ENCODE measurements around the gene PYGL.
"Not testable (repeated sequence)": the region's sequence is repeated elsewhere in the genome, so short reads cannot be mapped to it uniquely, and the experiment has no call there.

Gene PYGL

GRCh38 chr14:50943943-50944646 lies at the start of gene PYGL:
PYGL (minus strand) TSS chr14:50944483; CDS start chr14:50944403, 80 bp downstream.
- peak; percentile 68 for DNase-seq

GRCh38 chr14:50985859-50986331 lies 41.6 kb upstream of the PYGL start:
- no peak for DNase-seq

DNA sequence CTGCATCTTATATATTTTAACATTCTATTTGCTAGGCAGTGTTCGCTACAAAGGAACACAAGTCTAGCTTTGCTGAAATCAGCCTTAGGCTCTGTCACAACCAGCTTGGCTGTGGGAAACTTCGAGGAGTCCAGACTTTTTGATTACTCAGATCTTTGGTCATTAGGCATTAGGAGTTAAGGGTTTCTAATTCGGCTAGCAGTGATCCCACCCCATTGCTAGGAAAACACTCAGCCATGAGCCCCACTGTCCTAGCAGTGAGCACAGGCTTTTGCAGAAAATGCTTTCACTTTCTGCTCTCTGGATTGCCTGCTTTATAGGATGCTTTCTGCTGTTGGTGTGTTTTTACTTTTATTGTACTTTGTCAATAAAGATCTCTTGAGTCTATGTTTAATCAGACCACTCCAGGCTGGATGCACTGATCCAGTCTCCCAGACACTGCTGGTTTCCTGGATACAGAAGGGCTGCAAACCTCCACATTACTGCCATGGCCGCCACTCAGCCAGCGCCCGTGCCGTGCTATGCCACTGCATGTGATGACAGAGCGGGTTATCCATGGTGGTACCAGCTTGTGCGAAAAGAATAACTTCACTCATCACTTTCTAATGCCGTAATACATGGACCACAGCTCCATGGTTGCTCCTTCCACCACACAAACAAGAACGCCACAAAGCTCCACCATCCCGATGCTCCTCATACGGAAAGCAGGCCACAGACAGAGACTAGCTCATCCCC lies 41.0 kb upstream of the PYGL start:
- no peak for DNase-seq

- DNase-seq = no peak
Measured at GRCh38 chr14:50984036-50984710, 39.9 kb upstream of the PYGL start.

GRCh38 chr14:50979941-50980850 lies 35.9 kb upstream of the PYGL start:
- no peak for DNase-seq

DNA sequence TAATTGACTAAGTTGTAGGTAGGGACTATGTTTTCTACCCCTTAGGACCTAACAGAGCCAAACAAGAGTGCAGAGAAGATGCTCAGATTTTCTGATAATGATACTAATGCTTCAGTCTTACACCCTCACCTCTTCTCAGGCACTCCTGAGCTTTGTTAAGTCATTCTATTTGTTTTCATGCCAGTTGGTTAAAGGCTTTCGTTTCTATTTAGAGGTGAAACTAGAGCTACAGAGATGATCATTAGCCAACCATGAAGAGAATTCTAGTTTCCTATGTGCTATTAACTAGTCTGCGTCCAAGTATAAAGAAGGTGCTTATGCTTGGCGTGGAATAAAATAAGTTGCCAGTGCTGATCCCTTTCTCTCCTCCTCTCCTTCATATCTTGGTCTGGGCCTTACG lies 34.6 kb upstream of the PYGL start:
- no peak for DNase-seq

GRCh38 chr14:50978529-50978871 lies 34.2 kb upstream of the PYGL start:
- DNase-seq = no peak

- no peak for DNase-seq
Measured at GRCh38 chr14:50977863-50978528, 33.7 kb upstream of the PYGL start.

GRCh38 chr14:50974118-50974517 lies 29.8 kb upstream of the PYGL start:
- no peak for DNase-seq

DNA sequence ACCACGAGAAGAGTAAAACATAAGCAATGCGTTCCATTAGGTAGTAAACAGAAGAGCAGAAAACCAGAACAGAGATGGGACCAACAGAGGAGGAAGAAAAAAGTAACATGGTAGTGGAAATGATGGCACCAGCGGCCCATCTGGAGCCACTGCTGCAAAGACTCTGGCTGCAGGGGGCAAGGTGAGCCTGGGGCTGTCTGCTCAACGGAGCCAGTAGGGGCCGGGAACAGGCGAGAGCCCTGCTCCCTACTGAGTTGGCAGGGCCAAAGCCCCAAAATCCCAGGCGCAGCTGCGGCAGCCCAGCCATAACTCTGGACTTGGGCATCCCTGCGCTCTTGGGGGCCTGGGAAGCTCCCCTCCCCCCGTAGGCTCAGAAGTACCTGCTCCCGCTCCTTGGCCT lies 28.5 kb upstream of the PYGL start:
- no peak for DNase-seq

GRCh38 chr14:50970886-50971781 lies 26.9 kb upstream of the PYGL start:
- DNase-seq = no peak

DNA sequence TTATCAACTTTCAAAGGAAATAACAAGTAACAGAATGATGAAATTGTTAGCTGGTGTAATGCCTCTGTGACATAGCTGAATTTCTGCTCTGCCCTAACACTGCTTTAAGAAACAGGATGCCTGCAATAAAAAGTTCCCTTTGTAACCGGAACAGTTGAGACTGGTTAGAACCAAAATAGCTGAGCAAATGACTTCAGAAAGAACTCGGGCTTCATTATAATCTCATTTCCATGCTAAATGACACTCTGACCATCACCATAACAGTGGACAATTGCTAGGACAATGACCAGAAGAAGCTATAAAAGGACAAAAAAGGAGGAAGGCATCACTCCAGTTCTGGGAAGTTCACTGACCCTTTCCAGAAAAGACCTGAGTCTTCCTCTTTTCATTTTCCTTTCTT lies 23.5 kb upstream of the PYGL start:
- DNase-seq = no peak

DNA sequence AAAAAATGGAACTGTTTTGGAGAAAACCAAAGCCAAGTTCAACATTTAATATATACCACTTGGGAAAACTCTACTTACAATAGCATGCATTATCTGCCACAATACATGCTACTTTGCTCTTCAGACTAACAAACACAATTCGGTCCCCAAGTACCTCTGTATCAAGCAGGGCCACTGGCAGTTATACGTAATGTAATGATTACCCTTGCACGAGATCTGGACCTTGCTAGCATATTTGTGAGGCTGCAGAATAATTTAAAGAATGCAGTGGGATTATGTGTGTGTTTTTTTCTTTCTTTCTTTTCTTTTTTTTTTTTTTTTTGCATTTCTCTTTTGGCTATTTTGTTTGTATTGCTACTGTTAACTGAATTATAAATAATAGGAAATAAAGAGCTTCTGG lies 22.8 kb upstream of the PYGL start:
- no peak for DNase-seq

DNA sequence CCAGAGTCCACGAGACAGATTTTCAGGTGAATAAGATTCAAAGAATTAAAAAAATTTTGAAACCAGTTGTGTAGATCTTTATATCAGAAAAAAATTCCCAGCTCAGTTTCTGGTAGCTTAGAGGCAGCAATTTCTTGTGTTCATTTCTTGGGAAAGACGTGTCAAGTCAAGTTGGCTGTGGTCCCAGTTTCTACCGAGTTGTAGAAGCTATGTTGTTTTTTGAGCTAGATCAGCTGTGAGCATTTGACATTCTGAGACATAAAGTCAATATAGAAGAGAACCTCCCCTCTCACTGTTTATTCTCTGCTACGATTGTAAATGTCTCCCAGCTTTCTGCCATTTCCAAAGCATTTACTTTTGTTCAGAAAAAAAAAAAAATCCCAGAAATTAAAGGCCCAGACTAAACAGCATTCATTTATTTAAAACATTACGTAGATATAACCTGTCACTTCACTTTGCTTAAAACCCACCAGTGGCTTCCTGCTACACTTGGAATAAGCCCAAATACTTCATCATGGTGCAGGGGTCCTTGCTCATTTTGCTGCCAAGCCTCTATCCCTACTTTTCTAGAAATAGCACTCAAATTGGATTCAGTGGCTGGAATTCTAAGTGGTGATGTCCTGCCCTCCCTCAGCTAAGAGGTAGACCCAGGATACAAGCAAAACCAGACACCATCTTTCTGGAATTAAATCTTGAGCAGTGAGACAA lies 20.6 kb upstream of the PYGL start:
- DNase-seq = peak; percentile 63

GRCh38 chr14:50963919-50964318 lies 19.6 kb upstream of the PYGL start:
- no peak for DNase-seq

DNA sequence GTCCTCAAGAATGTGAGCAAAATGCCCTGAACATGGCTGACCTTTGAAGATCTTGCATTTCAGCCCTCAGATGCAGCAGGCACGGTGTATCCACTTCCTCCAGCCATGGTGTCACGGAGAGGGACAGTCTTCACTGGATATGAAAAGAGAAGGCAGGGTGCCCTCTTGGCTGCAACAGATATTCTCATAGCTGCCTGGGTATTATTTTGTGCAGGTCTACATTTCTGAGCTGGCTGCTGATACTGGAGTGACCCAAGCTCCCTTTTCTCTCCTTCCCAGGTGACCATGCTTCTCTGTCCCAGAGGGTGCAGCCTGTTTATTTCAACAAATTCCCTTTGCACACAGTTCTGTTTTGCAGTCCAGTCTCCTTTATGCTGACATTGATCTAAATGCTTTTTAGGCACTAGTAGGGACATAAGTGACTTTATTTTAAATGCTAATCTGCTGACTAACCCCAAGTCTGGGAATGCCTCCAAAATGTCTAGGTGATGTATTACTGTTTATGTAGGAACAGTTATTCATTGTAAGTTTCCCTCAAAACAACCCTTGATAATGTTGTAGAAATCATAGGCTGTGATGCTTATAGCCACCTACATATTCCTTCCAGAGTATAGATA lies 17.4 kb upstream of the PYGL start:
- no peak for DNase-seq

DNA sequence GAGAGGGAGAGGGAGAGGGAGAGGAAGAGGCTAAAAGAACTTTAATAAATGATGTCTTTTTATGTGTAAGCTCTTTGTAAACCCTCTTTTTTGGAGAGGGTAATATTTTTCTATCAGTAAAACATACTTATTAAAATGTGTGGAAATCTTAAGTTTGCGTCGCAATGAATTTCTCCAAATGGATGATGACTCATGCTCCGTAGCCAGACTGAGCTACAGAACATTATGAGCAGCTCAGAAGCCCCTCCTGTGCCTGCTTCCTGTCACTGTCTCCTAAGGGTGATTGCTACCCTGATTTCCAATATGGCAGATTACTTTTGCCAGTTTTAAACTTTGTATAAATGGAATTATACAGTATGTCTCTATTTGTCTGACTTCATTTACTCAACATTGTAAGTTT lies 13.0 kb upstream of the PYGL start:
- DNase-seq = no peak

DNA sequence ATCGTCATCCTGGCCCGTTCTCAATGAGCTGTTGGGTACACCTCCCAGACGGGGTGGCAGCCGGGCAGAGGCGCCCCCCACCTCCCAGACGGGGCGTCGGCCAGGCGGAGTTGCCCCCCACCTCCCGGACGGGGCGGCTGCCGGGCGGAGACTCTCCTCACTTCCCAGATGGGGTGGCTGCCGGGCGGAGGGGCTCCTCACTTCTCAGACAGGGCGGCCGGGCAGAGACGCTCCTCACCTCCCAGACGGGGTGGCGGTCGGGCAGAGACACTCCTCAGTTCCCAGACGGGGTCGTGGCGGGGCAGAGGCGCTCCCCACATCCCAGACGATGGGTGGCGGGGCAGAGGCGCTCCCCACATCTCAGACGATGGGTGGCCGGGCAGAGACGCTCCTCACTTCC lies 12.1 kb upstream of the PYGL start:
- not testable (repeated sequence) for DNase-seq

DNA sequence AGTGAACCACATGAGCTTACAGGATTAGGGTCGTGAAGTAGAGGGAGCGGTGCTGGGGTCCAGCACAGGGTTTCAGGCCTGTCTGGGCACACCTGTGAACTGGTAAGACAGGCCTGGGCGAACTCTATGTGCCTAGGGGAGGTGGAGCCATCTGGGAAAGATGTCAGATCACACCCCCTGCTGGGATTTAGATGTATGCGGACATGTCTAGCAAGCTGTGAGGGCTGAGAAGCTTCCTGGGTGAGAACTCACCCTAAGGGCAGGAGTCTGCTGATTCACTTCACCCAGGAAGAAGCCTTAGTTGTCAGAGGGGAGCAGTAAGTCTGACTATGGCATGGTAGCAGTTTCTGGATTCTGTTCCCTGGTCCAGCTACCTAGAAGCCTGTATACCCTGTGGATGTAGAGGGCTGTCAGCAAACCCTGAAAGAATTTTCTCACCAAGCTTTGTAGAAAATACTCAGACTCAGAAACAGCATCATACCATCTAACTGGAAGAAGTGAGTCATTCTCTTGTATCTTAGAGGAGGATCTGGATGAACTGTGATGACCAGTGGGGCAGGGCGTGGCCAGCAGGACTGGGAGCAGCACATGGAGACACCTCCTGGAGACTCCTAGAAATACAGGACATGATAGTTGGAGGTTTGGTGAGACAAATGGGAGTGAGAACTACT lies 11.2 kb upstream of the PYGL start:
- peak; percentile 28 for DNase-seq
